Keratinocyte (primary cell): ENCODE results near the gene KHDC1L. TPM values are rescaled to one million over a fixed set of nuclear protein-coding genes. Genes with fewer than 3 reads are reported as not detected.
"Not testable (repeated sequence)": the region's sequence is repeated elsewhere in the genome, so short reads cannot be mapped to it uniquely, and the experiment has no call there.

Source experiments
- DNase-seq: peaks from one replicate; pipeline ENCODE4 v3.0.0-alpha.2; 2011; ENCODE audit warnings: low read depth, missing footprints, low spot score
- FAIRE-seq: peaks from 2 replicates; lab custom pipeline; 2011; peaks lifted over from hg19 to GRCh38; lab: Jason Lieb, UNC
- H2AFZ ChIP-seq: 2 replicates; pipeline ENCODE4 v1.6.0; 2012; ENCODE audit warnings: low read length, control low read depth, inconsistent platforms; ENCODE audit not compliant: control insufficient read depth
- H3K27ac ChIP-seq: 2 replicates; pipeline ENCODE4 v1.5.1; 2011; ENCODE audit warnings: low read length; ENCODE audit not compliant: control insufficient read depth, insufficient read depth
- H3K27me3 ChIP-seq: 3 replicates; pipeline ENCODE4 v1.6.0; 2011; ENCODE audit warnings: low read length; ENCODE audit not compliant: control insufficient read depth, insufficient read depth; ENCODE audit errors: extremely low read depth
- H3K36me3 ChIP-seq, 2 experiments: 2 replicates in 1 of 2; 3 replicates in 1 of 2; pipeline ENCODE4 v1.5.1; 2011; ENCODE audit warnings: low read length in 2 of 2, mild to moderate bottlenecking in 1 of 2; ENCODE audit not compliant: control insufficient read depth in 2 of 2, insufficient read depth in 2 of 2; ENCODE audit errors: extremely low read depth in 1 of 2
- H3K4me1 ChIP-seq: 3 replicates; pipeline ENCODE4 v1.5.1; 2011; ENCODE audit warnings: low read length; ENCODE audit not compliant: control insufficient read depth, insufficient read depth; ENCODE audit errors: extremely low read depth
- H3K4me2 ChIP-seq: 3 replicates; pipeline ENCODE4 v1.6.0; 2011; ENCODE audit warnings: low read depth, low read length; ENCODE audit not compliant: control insufficient read depth, insufficient read depth; ENCODE audit errors: extremely low read depth
- H3K4me3 ChIP-seq, 3 experiments: fragments of 200-600 bp in 1 of 3; sonication (generic) in 1 of 3; 2 replicates in 2 of 3; 3 replicates in 1 of 3; pipeline ENCODE4 v1.5.1; 2011 to 2016; ENCODE audit warnings: low read length in 3 of 3, mild to moderate bottlenecking in 3 of 3, control low read depth in 2 of 3, inconsistent platforms in 1 of 3, low read depth in 1 of 3, mixed read lengths in 1 of 3, mixed run types in 1 of 3, moderate library complexity in 1 of 3; ENCODE audit not compliant: control insufficient read depth in 2 of 3, insufficient read depth in 2 of 3; ENCODE audit errors: extremely low read depth in 1 of 3
- H3K79me2 ChIP-seq: 2 replicates; pipeline ENCODE4 v1.6.0; 2012; ENCODE audit warnings: low read length; ENCODE audit not compliant: control insufficient read depth, insufficient read depth
- H3K9ac ChIP-seq: 3 replicates; pipeline ENCODE4 v1.6.0; 2011; ENCODE audit warnings: low read length; ENCODE audit not compliant: control insufficient read depth, insufficient read depth; ENCODE audit errors: extremely low read depth
- H3K9me1 ChIP-seq: 3 replicates; pipeline ENCODE4 v1.6.0; 2011; ENCODE audit warnings: low read length; ENCODE audit not compliant: control insufficient read depth, insufficient read depth; ENCODE audit errors: extremely low read depth
- H3K9me3 ChIP-seq: 2 replicates; pipeline ENCODE4 v1.5.1; 2012; ENCODE audit warnings: low read depth, low read length; ENCODE audit not compliant: control insufficient read depth
- H4K20me1 ChIP-seq: 3 replicates; pipeline ENCODE4 v1.6.0; 2011; ENCODE audit warnings: low read length; ENCODE audit not compliant: control insufficient read depth, insufficient read depth; ENCODE audit errors: extremely low read depth
- CTCF ChIP-seq, 3 experiments: IDR thresholded peaks in 1 of 3; conservative IDR thresholded peaks in 1 of 3; optimal IDR thresholded peaks in 1 of 3; 2 replicates in 2 of 3; 3 replicates in 1 of 3; pipeline versions ENCODE3 to v1.5.1; 2011; ENCODE audit warnings: low read length in 3 of 3, mild to moderate bottlenecking in 3 of 3, moderate library complexity in 2 of 3, control low read depth in 1 of 3, inconsistent platforms in 1 of 3; ENCODE audit not compliant: insufficient read depth in 2 of 3; ENCODE audit errors: extremely low read depth in 1 of 3
- EZH2 ChIP-seq: IDR thresholded peaks from one replicate; pipeline ENCODE4 v1.6.1; 2012; ENCODE audit warnings: inconsistent platforms, mild to moderate bottlenecking, low read length, moderate library complexity
- dilution Hi-C: fragments of 300-500 bp; cut with MboI; formaldehyde crosslinking; loops from one replicate; pipeline ENCODE4 v1.7.0; 2020; ENCODE audit warnings: low sequenced_read_pairs; ENCODE audit not compliant: extremely low pct_ligation_motif_present
- polyA minus RNA-seq, 3 experiments: library from RNA; depleted of rRNA, polyadenylated mRNA; stranded (reverse); fragments of >200 nt; gene quantifications; 1 replicate in 1 of 3; 2 replicates in 1 of 3; 3 replicates in 1 of 3; pipeline ENCODE4 v1.2.3, GENCODE V29; 2011
- polyA plus RNA-seq, 5 experiments: library from polyadenylated mRNA; depleted of rRNA in 3 of 5; stranded (reverse) in 3 of 5; stranded (forward) in 1 of 5; unstranded in 1 of 5; fragments of >200 nt; gene quantifications; 1 replicate in 1 of 5; 2 replicates in 3 of 5; 3 replicates in 1 of 5; pipeline versions ENCODE4 v1.2.1 to v1.2.3, GENCODE V29; 2011 to 2012; ENCODE audit warnings: missing spikeins in 2 of 5, low read depth in 1 of 5, low replicate concordance in 1 of 5

KHDC1L gene, protein sequence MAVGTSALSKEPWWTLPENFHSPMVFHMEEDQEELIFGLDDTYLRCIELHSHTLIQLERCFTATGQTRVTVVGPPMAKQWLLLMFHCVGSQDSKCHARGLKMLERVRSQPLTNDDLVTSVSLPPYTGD
- polyA plus RNA-seq (0.10 TPM in 1 of 3 replicates, not detected in the others), polyA minus RNA-seq (not detected in 3 replicates)
- not detected for polyA plus RNA-seq (2011; ENCODE audit: low read depth)
- polyA plus RNA-seq (2011; cell fraction: cytosol; rRNA removed): 0.19 TPM in 1 of 2 replicates, not detected in the other
- not detected in 2 replicates for polyA plus RNA-seq (2011; cell fraction: nucleus; rRNA removed)
- polyA plus RNA-seq (2012; ENCODE audit: low replicate concordance): not detected in 2 replicates
- polyA minus RNA-seq (2011; cell fraction: cytosol; rRNA and poly(A)+ RNA removed): not detected
- polyA minus RNA-seq (2011; cell fraction: nucleus; rRNA and poly(A)+ RNA removed): not detected in 2 replicates

DNA sequence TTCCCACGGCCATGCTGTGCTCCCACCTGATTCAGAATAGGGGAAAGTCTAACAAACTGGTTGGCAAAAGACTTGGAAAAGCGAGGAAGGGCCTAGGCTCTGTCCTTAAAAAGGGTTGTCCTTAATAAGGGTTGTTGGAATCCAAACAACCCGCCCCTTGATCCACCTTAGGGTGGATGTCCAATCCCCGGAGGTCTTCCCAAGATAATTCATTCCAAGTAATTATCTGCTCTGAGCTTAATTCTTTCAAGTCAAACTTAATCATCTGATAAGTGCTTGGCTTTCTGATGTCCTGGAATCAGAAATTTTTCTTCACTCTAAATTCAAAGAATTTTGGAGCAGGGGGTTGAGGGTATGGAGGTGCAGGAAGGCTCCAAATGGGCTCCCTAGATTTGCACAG lies at the start of gene KHDC1L:
Gene KHDC1L (minus strand): TSS at position 101 of the 400 bp plus-strand sequence. CDS start 88 bp downstream, at position 13.
- Histone ChIP-seq H3K27me3 (no peaks in the 10 kb centered on the region), H3K9ac (no peak within 1 kb of the TSS), H4K20me1 (no peaks in the 10 kb centered on the region), H3K9me1 (no peaks in the 10 kb centered on the region), H3K4me3 (no peak within 1 kb of the TSS), H2AFZ (no peak within 1 kb of the TSS), H3K9me3 (no peaks in the 10 kb centered on the region), H3K27ac (no peak within 1 kb of the TSS), H3K36me3 (no peaks in the 10 kb centered on the region), H3K79me2 (no peaks in the 10 kb centered on the region), H3K4me2 (no peak within 1 kb of the TSS), H3K4me1 (peaks cover 3% of the 10 kb centered on the region)
- dilution Hi-C loops: no loop called here
- TF ChIP-seq EZH2 (no peak), CTCF (optimal IDR thresholded peaks at IDR 0.05 in 1 of 3, IDR thresholded peaks at IDR 0.05 in 1 of 3, conservative IDR thresholded peaks at IDR 0.05 in 1 of 3; ENCODE audit: extremely low read depth in 1 of 3, insufficient read depth in 2 of 3, low read length in 3 of 3) (no peak)
- FAIRE-seq (no peak), DNase-seq (no peak)

- peaks cover 20% of the 10 kb centered on the region for H3K4me1 ChIP-seq
- H4K20me1 ChIP-seq, H2AFZ ChIP-seq, H3K9me3 ChIP-seq, H3K36me3 ChIP-seq, H3K27me3 ChIP-seq, dilution Hi-C loops, FAIRE-seq, H3K9ac ChIP-seq, H3K4me2 ChIP-seq, H3K4me3 ChIP-seq, DNase-seq, H3K27ac ChIP-seq, H3K9me1 ChIP-seq: not testable (repeated sequence)
- H3K79me2 ChIP-seq: peaks cover 21% of the 10 kb centered on the region
Observed at GRCh38 chr6:73269296-73269695, 44.0 kb upstream of the KHDC1L start.

- dilution Hi-C loops, FAIRE-seq, DNase-seq, H3K9ac ChIP-seq, H4K20me1 ChIP-seq, H3K9me3 ChIP-seq, H3K36me3 ChIP-seq, H3K4me2 ChIP-seq, H3K27me3 ChIP-seq, H2AFZ ChIP-seq, H3K27ac ChIP-seq, H3K9me1 ChIP-seq, H3K4me3 ChIP-seq: not testable (repeated sequence)
- peaks cover 21% of the 10 kb centered on the region for H3K79me2 ChIP-seq
- H3K4me1 ChIP-seq: peaks cover 24% of the 10 kb centered on the region
Observed at GRCh38 chr6:73268896-73269295, 43.6 kb upstream of the KHDC1L start.
